Mesodermal cell (in vitro differentiated cells): ENCODE results near the gene LRRC4C.

Experiments
- H3K27ac ChIP-seq: 2 replicates; pipeline ENCODE4 v1.7.0; 2013; ENCODE audit warnings: mild to moderate bottlenecking, low read depth, low read length, moderate library complexity; ENCODE audit not compliant: severe bottlenecking
- H3K36me3 ChIP-seq: 2 replicates; pipeline ENCODE4 v1.7.1; 2013; ENCODE audit warnings: mild to moderate bottlenecking, low read length, moderate library complexity; ENCODE audit not compliant: control insufficient read depth, insufficient read depth
- H3K4me1 ChIP-seq: one replicate; pipeline ENCODE4 v1.7.1; 2013; ENCODE audit warnings: mild to moderate bottlenecking, low read length; ENCODE audit not compliant: insufficient read depth, control insufficient read depth, poor library complexity, severe bottlenecking
- H3K4me3 ChIP-seq: 2 replicates; pipeline ENCODE4 v1.7.0; 2013; ENCODE audit warnings: low read length, control low read depth, mild to moderate bottlenecking; ENCODE audit not compliant: insufficient read depth, poor library complexity, severe bottlenecking; ENCODE audit errors: extremely low read depth
- H3K9me3 ChIP-seq: 2 replicates; pipeline ENCODE4 v1.7.1; 2013; ENCODE audit warnings: mild to moderate bottlenecking, low read length, moderate library complexity; ENCODE audit not compliant: control insufficient read depth
- WGBS, 2 experiments: methylation state at CpG; one replicate each; pipeline ENCODE4 v1.1.5; 2013; ENCODE audit warnings: missing lambda C conversion rate in 2 of 2; ENCODE audit not compliant: insufficient coverage in 2 of 2; 5-methylcytosine and 5-hydroxymethylcytosine counted together

The LRRC4C gene

DNA sequence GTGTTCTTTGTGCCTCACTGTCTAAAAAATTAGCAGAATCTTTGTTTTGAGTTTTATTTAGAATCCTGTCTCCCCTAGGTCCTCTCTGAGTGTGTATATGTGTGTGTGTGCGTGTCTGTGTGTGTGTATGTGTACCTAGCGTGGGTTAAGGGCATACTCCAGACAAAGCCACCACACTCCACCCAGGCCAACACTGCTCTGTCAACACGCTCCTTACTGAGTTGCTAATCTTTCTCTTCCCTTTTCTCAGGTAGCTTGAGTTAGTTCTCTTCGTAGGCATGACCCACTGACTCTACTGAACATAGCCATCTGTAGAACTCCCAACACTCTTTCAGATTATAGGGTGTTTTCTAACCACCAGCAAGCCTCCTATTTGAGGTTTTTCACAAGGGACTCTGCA, 131.1 kb downstream of the LRRC4C start:
- WGBS, 2 experiments, result 92 to 94% methylated on average over 2 of the region's 4 CpGs
- no peak overlapping the region for H3K27ac ChIP-seq
- no peaks in the 10 kb centered on the region for H3K4me1 ChIP-seq
- H3K9me3 ChIP-seq, result no peaks in the 10 kb centered on the region
- H3K36me3 ChIP-seq, result no peaks in the 10 kb centered on the region
- H3K4me3 ChIP-seq, result no peak overlapping the region

DNA sequence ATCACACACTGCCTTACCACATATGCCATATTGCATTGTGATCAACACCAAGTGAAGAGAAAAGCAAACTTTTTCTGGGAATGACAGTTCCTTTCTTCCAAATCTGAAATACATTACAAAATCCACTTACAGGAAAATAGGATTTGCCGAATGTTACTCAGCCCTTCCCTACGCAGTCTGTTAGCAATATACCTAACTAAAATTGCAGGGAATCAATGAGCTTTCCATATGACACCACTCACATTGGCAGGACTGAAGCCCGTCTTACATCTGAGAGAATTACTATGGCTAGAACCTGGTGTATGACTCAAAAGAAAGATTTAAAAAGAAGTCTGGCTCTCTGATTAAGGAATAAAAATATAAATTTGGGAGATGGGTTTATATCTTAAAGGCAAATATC, 136.0 kb downstream of the LRRC4C start:
- Histone ChIP-seq H3K4me3 (no peak overlapping the region), H3K36me3 (no peaks in the 10 kb centered on the region), H3K27ac (no peak overlapping the region), H3K4me1 (no peaks in the 10 kb centered on the region), H3K9me3 (no peaks in the 10 kb centered on the region)
- WGBS, 2 experiments, result 92 to 100% methylated on average over 2 of the region's 3 CpGs

DNA sequence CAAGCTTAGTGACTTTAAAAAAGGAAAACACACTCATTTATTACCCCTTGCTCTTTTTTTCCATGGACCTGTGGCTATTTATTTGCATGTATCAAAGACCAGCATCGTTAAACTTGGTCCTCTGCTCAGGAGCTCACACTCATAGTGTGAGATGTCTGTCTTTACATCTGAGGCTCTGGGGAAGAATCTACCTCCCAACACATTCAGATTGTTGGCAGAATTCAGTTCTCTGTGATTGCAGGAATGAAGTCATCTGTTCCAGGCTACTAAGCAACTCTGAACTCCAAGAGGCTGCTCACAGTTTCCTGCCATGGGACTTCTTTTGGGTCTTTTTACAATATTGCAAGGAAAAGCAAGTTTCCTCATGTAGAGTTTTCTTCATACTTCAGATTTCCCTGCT, 138.8 kb downstream of the LRRC4C start:
- Histone ChIP-seq H3K27ac (peak overlapping the region; percentile 33), H3K36me3 (no peaks in the 10 kb centered on the region), H3K9me3 (no peaks in the 10 kb centered on the region), H3K4me1 (no peaks in the 10 kb centered on the region), H3K4me3 (no peak overlapping the region)
- 100% methylated on average over 1 of the region's 1 CpG; no CpG with 5 or more reads in 1 of the 2 experiments for WGBS, 2 experiments

DNA sequence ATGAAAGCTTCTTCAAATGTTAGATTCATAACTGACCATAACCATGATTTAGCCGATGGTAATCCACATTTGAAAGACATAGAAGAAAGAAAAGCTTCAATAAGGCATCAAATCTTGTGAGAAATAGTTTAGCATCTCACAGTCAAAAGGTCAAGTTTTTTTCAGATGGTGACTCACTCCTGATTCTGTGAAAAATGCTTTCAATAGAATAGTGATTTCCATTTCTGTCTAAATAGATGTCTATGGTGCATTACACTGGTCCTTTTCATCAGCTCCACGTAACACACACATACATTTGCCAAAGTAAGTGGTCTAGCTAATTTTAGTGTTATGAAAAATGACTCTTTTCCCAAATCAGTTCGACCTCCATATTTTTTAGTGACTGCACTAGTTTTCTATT, 139.2 kb downstream of the LRRC4C start:
- Histone ChIP-seq H3K4me1 (no peaks in the 10 kb centered on the region), H3K27ac (peak overlapping the region; percentile 33), H3K9me3 (no peaks in the 10 kb centered on the region), H3K36me3 (no peaks in the 10 kb centered on the region), H3K4me3 (no peak overlapping the region)
- WGBS, 2 experiments, result 83% methylated on average over 1 of the region's 3 CpGs; no CpG with 5 or more reads in 1 of the 2 experiments

DNA sequence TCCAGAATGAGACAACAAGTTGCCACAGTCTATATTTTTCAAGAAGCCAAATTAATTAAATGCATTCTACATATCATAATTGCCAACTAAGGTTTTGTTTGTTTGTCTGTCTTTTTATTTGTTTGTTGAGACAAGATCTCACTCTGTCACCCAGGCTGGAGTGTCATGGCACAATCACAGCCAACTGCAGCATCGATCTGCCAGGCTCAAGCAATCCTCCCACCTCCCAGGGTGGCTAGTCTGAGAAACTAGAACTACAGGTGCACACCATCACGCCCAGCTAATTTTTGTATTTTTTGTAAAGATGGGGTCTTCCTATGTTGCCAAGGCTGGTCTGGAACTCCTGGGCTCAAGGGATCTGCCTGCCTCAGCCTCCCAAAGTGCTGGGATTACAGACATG, 140.0 kb downstream of the LRRC4C start:
- WGBS, 2 experiments, result no CpG with 5 or more reads among the region's 2 CpGs
- Histone ChIP-seq H3K4me3 (no peak overlapping the region), H3K4me1 (no peaks in the 10 kb centered on the region), H3K9me3 (no peaks in the 10 kb centered on the region), H3K36me3 (no peaks in the 10 kb centered on the region), H3K27ac (no peak overlapping the region)

DNA sequence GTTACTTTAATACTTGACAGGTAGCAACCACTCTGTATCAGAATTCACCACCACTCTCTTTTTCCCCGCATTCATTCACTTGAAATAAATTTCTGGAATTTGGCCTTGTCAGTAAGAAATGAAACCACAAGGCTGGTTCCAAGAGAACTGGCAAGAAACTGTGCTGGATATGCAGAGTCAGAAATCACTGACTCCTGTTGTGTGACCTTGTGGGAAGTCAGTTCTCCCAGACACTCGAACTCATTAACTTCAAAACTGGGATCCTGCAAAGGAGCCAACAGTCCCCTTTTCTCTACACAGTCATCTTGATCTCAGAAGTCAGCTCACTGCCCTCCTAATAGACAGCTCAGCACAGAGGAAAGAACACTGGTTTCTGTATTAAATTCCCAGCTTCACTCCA, 142.7 kb downstream of the LRRC4C start:
- WGBS, 2 experiments, result 56% methylated on average over 1 of the region's 2 CpGs; no CpG with 5 or more reads in 1 of the 2 experiments
- Histone ChIP-seq H3K9me3 (no peaks in the 10 kb centered on the region), H3K4me1 (no peaks in the 10 kb centered on the region), H3K36me3 (no peaks in the 10 kb centered on the region), H3K4me3 (no peak overlapping the region), H3K27ac (no peak overlapping the region)

GRCh38 chr11:41313226-41313625, 146.2 kb downstream of the LRRC4C start:
- H3K27ac ChIP-seq, result no peak overlapping the region
- no CpG with 5 or more reads among the region's 1 CpG for WGBS, 2 experiments
- H3K4me1 ChIP-seq, result no peaks in the 10 kb centered on the region
- no peaks in the 10 kb centered on the region for H3K9me3 ChIP-seq
- H3K36me3 ChIP-seq, result no peaks in the 10 kb centered on the region
- no peak overlapping the region for H3K4me3 ChIP-seq

DNA sequence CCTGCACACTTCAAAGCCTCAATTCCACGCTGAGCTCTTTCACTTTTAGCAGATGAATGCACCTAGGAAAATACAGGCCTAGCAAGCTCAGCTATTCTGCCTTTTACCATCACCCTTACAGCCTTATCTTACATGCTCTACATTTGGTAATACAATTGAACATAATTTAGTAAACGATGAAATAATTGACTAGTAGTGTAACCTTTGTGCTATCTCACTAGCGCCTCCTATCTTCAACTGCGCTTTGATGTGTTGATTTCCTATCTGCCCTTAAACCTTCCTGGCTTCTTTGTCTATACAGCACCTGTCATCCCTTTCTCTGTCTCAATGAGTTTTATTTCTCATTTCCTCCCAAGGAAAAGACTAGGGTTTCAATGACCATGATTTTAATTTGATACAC, 149.7 kb downstream of the LRRC4C start:
- no peak overlapping the region for H3K4me3 ChIP-seq
- H3K27ac ChIP-seq, result no peak overlapping the region
- no peaks in the 10 kb centered on the region for H3K9me3 ChIP-seq
- no peaks in the 10 kb centered on the region for H3K36me3 ChIP-seq
- WGBS, 2 experiments, result 80 to 90% methylated on average over 3 of the region's 4 CpGs
- no peaks in the 10 kb centered on the region for H3K4me1 ChIP-seq

DNA sequence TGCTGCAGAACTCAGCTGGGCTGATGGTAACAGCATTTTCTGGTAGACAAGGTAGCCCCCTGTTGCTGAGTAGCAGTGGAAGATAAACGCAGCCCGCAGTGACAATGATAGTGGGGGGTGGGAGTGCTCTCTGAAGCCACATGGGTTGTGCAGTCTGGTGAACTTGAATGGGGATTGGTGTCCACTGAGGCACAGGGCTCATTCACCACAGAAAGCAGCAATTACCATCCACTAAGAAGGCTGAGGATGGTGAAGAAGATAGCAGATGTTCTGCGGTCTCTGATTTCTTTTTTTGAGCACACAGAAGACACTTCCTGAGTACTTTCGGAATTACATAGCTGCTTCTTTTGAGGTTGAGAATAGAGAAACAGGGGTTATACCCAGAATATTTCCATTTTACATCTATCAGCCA, 150.3 kb downstream of the LRRC4C start:
- no peaks in the 10 kb centered on the region for H3K9me3 ChIP-seq
- H3K4me3 ChIP-seq, result no peak overlapping the region
- H3K36me3 ChIP-seq, result no peaks in the 10 kb centered on the region
- H3K4me1 ChIP-seq, result no peaks in the 10 kb centered on the region
- no peak overlapping the region for H3K27ac ChIP-seq
- 83% methylated on average over 2 of the region's 4 CpGs; no CpG with 5 or more reads in 1 of the 2 experiments for WGBS, 2 experiments

DNA sequence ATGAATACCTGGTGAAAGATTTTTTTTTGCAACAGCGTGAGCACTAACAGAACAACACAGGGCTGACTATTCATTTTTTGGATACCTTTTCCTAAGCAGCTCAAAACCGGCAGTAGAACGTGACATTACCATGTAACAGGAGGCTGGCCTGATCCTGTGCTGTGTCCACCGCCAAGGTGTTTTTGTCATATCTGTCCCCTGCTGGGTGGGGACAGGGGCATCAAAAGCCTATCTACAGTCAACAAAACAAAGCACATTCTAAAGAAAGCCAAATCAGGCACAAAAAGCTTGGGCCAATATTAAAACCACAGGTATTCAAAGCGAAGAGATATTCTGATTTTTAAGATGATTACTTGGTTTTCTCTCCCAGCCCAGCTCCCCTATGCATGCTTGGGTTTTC, 151.2 kb downstream of the LRRC4C start:
- no peaks in the 10 kb centered on the region for H3K4me1 ChIP-seq
- no peak overlapping the region for H3K4me3 ChIP-seq
- no peaks in the 10 kb centered on the region for H3K9me3 ChIP-seq
- H3K36me3 ChIP-seq, result no peaks in the 10 kb centered on the region
- H3K27ac ChIP-seq, result no peak overlapping the region
- WGBS, 2 experiments, result 83 to 96% methylated on average over 3 to 4 of the region's 5 CpGs

GRCh38 chr11:41307296-41308080, 152.0 kb downstream of the LRRC4C start:
- H3K4me1 ChIP-seq, result no peaks in the 10 kb centered on the region
- H3K9me3 ChIP-seq, result no peaks in the 10 kb centered on the region
- no peak overlapping the region for H3K27ac ChIP-seq
- H3K4me3 ChIP-seq, result no peak overlapping the region
- 71% methylated on average over 1 of the region's 5 CpGs; no CpG with 5 or more reads in 1 of the 2 experiments for WGBS, 2 experiments
- no peaks in the 10 kb centered on the region for H3K36me3 ChIP-seq
